SK-N-MC (cell line): ENCODE measurements around the gene SF1.

Experiments
- EZH2 ChIP-seq: fragments of 200-600 bp; sonication (generic); IDR thresholded peaks from one replicate; pipeline ENCODE4 v1.6.1; 2017; ENCODE audit warnings: antibody characterized with exemption
- POLR2AphosphoS5 ChIP-seq: IDR thresholded peaks from 2 replicates; pipeline ENCODE4 v1.6.1; 2012; ENCODE audit warnings: mild to moderate bottlenecking, low read depth, low read length, borderline replicate concordance

GRCh38 chr11:64826062-64826461 is 47.7 kb upstream of the SF1 start:
- TF ChIP-seq POLR2AphosphoS5: no peak
- no peak for TF ChIP-seq EZH2
